CD4-positive, alpha-beta T cell (primary cell): ENCODE data around the gene SLC6A3. TPM values are rescaled to one million over a fixed set of nuclear protein-coding genes. Genes with fewer than 3 reads are reported as not detected.

Experiments
- ATAC-seq: fragments of 200-7000 bp; cut with Tn5 transposase; one replicate; pipeline ENCODE4 v1.10.0; 2022; ENCODE audit warnings: mild to moderate bottlenecking; ENCODE audit not compliant: poor library complexity
- CTCF ChIA-PET: fragments of 350-600 bp; sonication (Branson Sonifier 250); formaldehyde crosslinking; loops from one replicate; lab custom pipeline; 2021; ENCODE audit warnings: antibody characterized with exemption, inconsistent platforms; lab: Charles Lee
- POLR2A ChIA-PET: fragments of 350-600 bp; sonication (Branson Sonifier 250); formaldehyde crosslinking; loops from one replicate; lab custom pipeline; 2021; ENCODE audit warnings: antibody characterized with exemption, inconsistent platforms; lab: Charles Lee
- DNase-seq, 14 experiments: peaks; one replicate each; pipeline ENCODE4 v3.0.0-alpha.2; 2013 to 2020; ENCODE audit warnings: mixed read lengths in 2 of 14
- H3K27ac ChIP-seq, 2 donors: one replicate each; pipeline versions ENCODE4 v1.5.1 to v1.7.0; 2013; ENCODE audit warnings: low read length in 2 of 2, low read depth in 1 of 2, mild to moderate bottlenecking in 1 of 2
- H3K27me3 ChIP-seq, 2 experiments: 1 replicate in 1 of 2; 2 replicates in 1 of 2; pipeline versions ENCODE4 v1.6.1 to v1.7.0; 2013; ENCODE audit warnings: low read length in 2 of 2, control low read depth in 1 of 2, mild to moderate bottlenecking in 1 of 2, moderate library complexity in 1 of 2; ENCODE audit not compliant: insufficient read depth in 2 of 2, control insufficient read depth in 1 of 2
- H3K36me3 ChIP-seq: one replicate; pipeline ENCODE4 v1.6.1; 2013; ENCODE audit warnings: low read length, control low read depth; ENCODE audit not compliant: insufficient read depth
- H3K4me1 ChIP-seq: one replicate; pipeline ENCODE4 v1.6.1; 2013; ENCODE audit warnings: low read length, control low read depth; ENCODE audit not compliant: insufficient read depth
- H3K4me3 ChIP-seq: one replicate; pipeline ENCODE4 v1.5.1; 2013; ENCODE audit warnings: mild to moderate bottlenecking, low read length, moderate library complexity
- H3K9me3 ChIP-seq, 2 experiments: 1 replicate in 1 of 2; 2 replicates in 1 of 2; pipeline versions ENCODE4 v1.6.1 to v1.7.0; 2013; ENCODE audit warnings: low read length in 2 of 2, mild to moderate bottlenecking in 2 of 2, control low read depth in 1 of 2, moderate library complexity in 1 of 2; ENCODE audit not compliant: control insufficient read depth in 1 of 2, insufficient read depth in 1 of 2
- H3K27ac Mint-ChIP-seq: one replicate; pipeline ENCODE4 v1.8.0; 2020; ENCODE audit warnings: mixed read lengths
- H3K27me3 Mint-ChIP-seq: one replicate; pipeline ENCODE4 v1.8.0; 2021; ENCODE audit warnings: mixed read lengths
- H3K36me3 Mint-ChIP-seq: one replicate; pipeline ENCODE4 v1.8.0; 2021; ENCODE audit warnings: low read depth, mixed read lengths
- H3K4me1 Mint-ChIP-seq: one replicate; pipeline ENCODE4 v1.8.0; 2021; ENCODE audit warnings: low read depth, mixed read lengths
- H3K4me3 Mint-ChIP-seq: one replicate; pipeline ENCODE4 v1.8.0; 2020; ENCODE audit warnings: mild to moderate bottlenecking, mixed read lengths
- H3K9me3 Mint-ChIP-seq: one replicate; pipeline ENCODE4 v1.8.0; 2020; ENCODE audit warnings: mixed read lengths
- CTCF ChIP-seq: fragments of 200-600 bp; IDR thresholded peaks from one replicate; pipeline ENCODE4 v1.8.0; 2022; ENCODE audit warnings: antibody characterized with exemption, mild to moderate bottlenecking
- intact Hi-C, 2 experiments: fragments of 100-400 bp; cut with DNase I in 1 of 2; cut with micrococcal nuclease in 1 of 2; formaldehyde crosslinking; loops; one replicate each; pipeline versions ENCODE4 v1.15.1 to v1.9.0; 2023 to 2025; cut with DNase I, micrococcal nuclease
- total RNA-seq, 174 experiments: library from RNA in 2 of 174; stranded (reverse) in 2 of 174; gene quantifications; one replicate each; pipeline ENCODE4 v1.2.3 and lab custom pipeline; 2021 to 2026

Gene SLC6A3
- total RNA-seq, 2 experiments from 2014 or later = 0.08 TPM; not detected in 1

GRCh38 chr5:1431021-1431811 lies 14.0 kb downstream of the SLC6A3 start:
- H3K27me3 ChIP-seq = no peaks in the 10 kb centered on the region
- Mint-ChIP-seq H3K27ac (no peak overlapping the region), H3K9me3 (peaks cover 22% of the 10 kb centered on the region), H3K4me3 (no peak overlapping the region), H3K27me3 (no peaks in the 10 kb centered on the region), H3K36me3 (peaks cover 17% of the 10 kb centered on the region), H3K4me1 (no peaks in the 10 kb centered on the region)
- H3K4me1 ChIP-seq = no peaks in the 10 kb centered on the region
- intact Hi-C loops = no loop called here
- ATAC-seq = no peak
- H3K4me3 ChIP-seq = no peak overlapping the region
- ChIA-PET POLR2A (no interaction called here), CTCF (no interaction called here)
- no peak overlapping the region for H3K27ac ChIP-seq
- H3K36me3 ChIP-seq = no peaks in the 10 kb centered on the region
- peak in 2 of 14 experiments; percentile 13 to 16 for DNase-seq
- peaks cover 35 to 53% of the 10 kb centered on the region in 2 experiments for H3K9me3 ChIP-seq
- TF ChIP-seq CTCF = no peak

GRCh38 chr5:1430121-1430795 lies 15.0 kb downstream of the SLC6A3 start:
- ATAC-seq (no peak), DNase-seq (peak in 1 of 14 experiments; percentile 19)
- Mint-ChIP-seq H3K27me3 (no peaks in the 10 kb centered on the region), H3K36me3 (peaks cover 17% of the 10 kb centered on the region), H3K4me1 (no peaks in the 10 kb centered on the region), H3K9me3 (peaks cover 24% of the 10 kb centered on the region), H3K4me3 (no peak overlapping the region), H3K27ac (no peak overlapping the region)
- POLR2A ChIA-PET = no interaction called here
- Histone ChIP-seq H3K4me1 (no peaks in the 10 kb centered on the region), H3K27ac (no peak overlapping the region), H3K9me3 (peaks cover 35 to 53% of the 10 kb centered on the region in 2 experiments), H3K27me3 (no peaks in the 10 kb centered on the region), H3K4me3 (no peak overlapping the region), H3K36me3 (no peaks in the 10 kb centered on the region)
- CTCF ChIA-PET = no interaction called here
- no peak for TF ChIP-seq CTCF
- intact Hi-C loops = no loop called here

DNA sequence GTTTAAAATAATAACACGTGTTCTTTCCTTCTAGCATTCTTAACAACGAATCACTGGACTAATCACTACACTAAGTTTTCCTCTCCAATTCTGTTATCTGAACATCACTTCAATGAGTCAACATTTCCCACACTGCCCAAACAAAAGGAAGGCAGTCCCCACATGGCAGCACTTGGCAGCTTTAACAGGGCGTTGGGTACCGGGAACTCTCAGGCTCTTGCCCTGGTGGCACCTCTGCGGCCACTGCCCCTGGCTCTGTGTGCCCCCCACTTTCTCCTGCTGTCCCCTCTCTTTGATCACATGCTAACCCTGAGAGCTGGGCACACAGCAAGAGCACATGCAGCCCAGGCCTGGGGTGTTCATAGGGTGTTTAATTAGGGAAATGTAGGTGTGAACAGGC lies 15.7 kb downstream of the SLC6A3 start:
- Histone ChIP-seq H3K27ac (no peak overlapping the region), H3K9me3 (peaks cover 35 to 57% of the 10 kb centered on the region in 2 experiments), H3K4me1 (no peaks in the 10 kb centered on the region), H3K27me3 (no peaks in the 10 kb centered on the region), H3K36me3 (no peaks in the 10 kb centered on the region), H3K4me3 (no peak overlapping the region)
- no peak for TF ChIP-seq CTCF
- Mint-ChIP-seq H3K9me3 (peaks cover 24% of the 10 kb centered on the region), H3K36me3 (peaks cover 17% of the 10 kb centered on the region), H3K4me3 (no peak overlapping the region), H3K27me3 (no peaks in the 10 kb centered on the region), H3K4me1 (no peaks in the 10 kb centered on the region), H3K27ac (no peak overlapping the region)
- ATAC-seq (no peak), DNase-seq (peak in 1 of 14 experiments; percentile 22)
- CTCF ChIA-PET = no interaction called here
- intact Hi-C loops = no loop called here
- POLR2A ChIA-PET = no interaction called here
